HL-60/S4 treated with phorbol 12-myristate 13-acetate at 8.2 ng/mL for 4 days and 3 days (cell line): ENCODE results near the gene CARM1.
"Not testable (repeated sequence)": the region's sequence is repeated elsewhere in the genome, so short reads cannot be mapped to it uniquely, and the experiment has no call there.

Experiments used
- in situ Hi-C: fragments of 300-500 bp; cut with MboI; formaldehyde crosslinking; loops from 2 replicates; pipeline ENCODE4 v1.15.0; 2022; ENCODE audit warnings: low sequenced_read_pairs

Gene CARM1

GRCh38 chr19:10870955-10871603 lies at the start of gene CARM1:
CARM1 (plus strand) TSS chr19:10871553; CDS start chr19:10871703, 150 bp downstream.
- in situ Hi-C loops: no loop called here

DNA sequence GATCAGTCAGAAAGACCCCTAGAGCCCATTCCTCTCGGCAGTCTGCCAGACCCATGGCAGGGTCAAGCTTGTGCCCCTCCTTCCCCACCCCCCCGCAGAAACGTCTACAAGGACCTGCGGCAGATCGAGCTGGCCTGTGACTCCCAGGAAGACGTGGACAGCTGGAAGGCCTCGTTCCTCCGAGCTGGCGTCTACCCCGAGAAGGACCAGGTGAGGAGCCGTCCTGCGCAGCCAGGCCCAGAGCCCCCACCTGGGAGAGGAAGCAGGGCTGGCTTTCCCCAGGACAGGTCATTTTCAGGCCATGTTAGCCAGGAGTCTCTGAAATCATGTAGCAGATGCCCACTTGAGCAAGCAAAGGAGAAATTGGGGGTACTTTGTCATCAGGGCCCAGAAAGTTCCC lies 47.7 kb upstream of the CARM1 start:
- in situ Hi-C loops: no loop called here

DNA sequence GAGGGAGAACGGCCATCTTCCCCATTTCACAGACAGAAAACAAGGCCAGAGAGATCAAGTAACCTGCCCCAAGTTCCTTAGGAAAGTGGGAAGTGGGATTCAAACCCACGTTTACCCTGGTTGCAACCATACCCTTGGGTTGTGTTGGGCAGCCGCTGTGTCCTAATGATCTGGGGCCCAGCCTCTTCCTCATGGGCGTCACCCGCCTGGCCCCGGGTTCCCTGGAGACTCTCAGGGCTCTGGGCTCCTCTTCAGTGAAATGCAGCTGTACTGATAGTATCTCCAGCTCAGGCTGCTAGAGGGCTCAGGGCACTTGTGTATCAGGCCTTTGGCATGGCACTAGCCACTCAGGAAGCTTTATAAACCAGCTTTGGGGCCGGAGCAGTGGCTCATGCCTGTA lies 45.1 kb upstream of the CARM1 start:
- in situ Hi-C loops: no loop called here

DNA sequence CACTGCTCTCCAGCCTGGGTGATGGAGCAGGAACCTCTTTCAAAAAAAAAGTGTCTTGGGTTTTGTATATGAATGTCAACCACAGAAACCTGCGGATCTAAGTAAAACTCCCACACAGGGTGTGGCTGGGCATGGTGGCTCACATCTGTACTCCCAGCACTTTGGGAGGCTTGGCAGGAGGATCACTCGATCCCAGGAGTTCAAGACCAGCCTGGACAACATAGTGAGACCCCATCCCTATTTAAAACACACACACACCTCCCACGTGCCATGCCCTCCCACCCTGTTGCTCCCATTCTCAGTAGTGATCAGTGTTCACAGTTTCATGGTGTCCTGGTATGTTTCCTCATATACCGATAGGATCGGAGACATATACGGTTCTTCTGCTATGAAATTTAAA lies 44.5 kb upstream of the CARM1 start:
- in situ Hi-C loops: no loop called here

- in situ Hi-C loops: no loop called here
These were observed 42.2 kb upstream of the CARM1 start for GRCh38 chr19:10828981-10829821.

- in situ Hi-C loops: no loop called here
These were observed 41.4 kb upstream of the CARM1 start for GRCh38 chr19:10829967-10830366.

- in situ Hi-C loops: no loop called here
These were observed 41.0 kb upstream of the CARM1 start for GRCh38 chr19:10830370-10830769.

GRCh38 chr19:10830931-10831779 lies 40.2 kb upstream of the CARM1 start:
- in situ Hi-C loops: no loop called here

DNA sequence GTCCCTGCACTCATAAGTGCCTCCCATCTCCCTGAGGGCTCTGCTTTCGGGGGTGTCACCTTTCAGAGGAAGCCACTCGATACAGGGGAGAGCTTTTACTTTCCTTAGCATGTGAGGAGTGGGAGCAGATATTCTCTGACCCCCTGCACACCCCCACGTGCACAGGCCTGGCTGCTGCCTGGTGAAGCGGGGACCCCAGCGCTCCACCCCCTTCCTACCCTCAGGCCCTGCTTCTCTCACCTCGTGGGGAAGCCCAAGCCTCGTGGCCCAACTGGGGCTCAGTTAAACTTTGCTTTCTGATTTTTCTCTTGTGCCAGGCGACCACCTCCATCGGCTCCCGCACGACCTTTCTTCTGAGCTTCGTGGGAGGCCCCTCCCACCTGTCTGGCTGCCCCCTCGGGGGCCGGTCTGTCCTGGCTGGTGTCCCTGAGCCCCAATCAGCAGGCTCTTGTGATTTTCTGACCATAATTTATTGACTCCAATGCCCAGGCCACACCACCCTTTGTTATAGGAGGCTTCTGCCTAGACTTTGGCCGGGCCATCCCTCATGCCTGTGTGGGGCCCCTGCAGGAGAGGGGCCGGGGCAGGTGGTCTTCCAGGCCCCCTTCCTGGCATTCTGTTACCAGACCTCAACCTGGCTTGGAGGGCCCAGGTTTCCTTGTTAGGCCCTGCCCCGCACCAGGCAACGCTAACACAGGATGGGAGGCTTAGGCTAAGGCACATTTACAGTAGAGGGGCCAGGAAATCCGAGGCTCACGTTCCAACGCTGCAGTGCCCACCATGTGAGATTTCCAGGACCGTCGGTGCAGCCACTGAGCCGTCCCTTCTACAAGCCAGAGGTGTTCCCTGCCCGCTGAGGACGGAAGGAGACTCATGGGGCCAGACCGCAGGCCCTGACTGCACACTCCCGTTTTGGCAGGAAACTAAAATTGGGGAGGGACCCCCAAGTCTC lies 39.1 kb upstream of the CARM1 start:
- in situ Hi-C loops: no loop called here

DNA sequence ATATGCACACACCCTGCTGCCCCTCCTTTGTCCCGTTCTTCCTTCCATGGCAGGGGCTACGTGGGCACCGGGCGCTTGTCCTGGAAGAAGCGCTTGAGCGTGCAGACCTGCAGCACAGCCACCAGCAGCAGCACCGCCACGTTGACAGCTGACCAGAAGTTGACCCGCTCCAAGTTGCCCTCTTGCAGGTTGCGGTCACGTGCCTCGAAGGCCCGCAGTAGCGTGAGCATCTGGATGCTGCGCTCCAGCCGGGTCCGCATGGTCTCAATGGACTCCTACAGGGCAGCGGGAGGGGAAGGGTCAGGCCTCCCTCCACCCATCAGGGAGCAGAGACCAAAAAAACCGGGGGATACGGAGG lies 38.4 kb upstream of the CARM1 start:
- in situ Hi-C loops: no loop called here

- in situ Hi-C loops: no loop called here
These were observed 36.1 kb upstream of the CARM1 start for GRCh38 chr19:10835089-10835753.

DNA sequence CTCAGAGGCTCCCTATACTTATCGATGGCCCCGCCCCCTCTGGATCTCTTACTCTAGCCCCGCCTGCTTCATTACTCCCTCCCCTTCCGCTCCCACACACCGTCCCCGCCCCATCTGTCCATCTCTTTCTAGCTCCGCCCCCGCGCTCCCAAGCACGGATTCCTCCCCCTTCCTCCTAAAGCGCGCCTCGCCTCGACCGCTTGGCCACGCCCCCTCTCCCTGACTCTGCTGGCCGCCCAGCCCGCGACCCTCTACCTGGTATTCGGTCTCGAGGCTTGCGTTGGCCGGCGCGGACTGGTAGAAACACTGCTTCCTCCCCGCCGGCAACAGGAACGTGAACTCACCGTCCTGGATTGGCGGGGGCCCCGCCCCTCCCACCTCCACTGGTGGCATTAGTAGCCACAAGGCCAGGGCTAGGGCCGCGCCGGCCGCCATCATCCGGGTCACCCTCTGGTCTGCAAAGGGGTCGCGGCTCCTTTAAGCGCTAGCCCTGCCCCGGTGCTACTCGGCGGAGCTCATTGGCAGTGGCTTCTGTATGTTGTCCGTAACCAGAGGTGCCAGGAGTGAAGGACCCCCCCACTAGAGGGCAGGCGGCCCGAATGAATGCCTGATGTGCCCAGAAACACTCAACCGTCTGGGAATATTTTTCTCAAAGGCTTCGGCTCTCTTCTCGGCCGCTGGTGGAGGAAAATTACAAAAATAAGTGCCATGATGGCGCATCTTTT lies 35.4 kb upstream of the CARM1 start, which contains the start of gene TMED1:
TSS of gene TMED1 (minus strand) at position 459 of the 725 bp plus-strand sequence. CDS start at position 438, 21 bp downstream.
- in situ Hi-C loops: no loop called here

DNA sequence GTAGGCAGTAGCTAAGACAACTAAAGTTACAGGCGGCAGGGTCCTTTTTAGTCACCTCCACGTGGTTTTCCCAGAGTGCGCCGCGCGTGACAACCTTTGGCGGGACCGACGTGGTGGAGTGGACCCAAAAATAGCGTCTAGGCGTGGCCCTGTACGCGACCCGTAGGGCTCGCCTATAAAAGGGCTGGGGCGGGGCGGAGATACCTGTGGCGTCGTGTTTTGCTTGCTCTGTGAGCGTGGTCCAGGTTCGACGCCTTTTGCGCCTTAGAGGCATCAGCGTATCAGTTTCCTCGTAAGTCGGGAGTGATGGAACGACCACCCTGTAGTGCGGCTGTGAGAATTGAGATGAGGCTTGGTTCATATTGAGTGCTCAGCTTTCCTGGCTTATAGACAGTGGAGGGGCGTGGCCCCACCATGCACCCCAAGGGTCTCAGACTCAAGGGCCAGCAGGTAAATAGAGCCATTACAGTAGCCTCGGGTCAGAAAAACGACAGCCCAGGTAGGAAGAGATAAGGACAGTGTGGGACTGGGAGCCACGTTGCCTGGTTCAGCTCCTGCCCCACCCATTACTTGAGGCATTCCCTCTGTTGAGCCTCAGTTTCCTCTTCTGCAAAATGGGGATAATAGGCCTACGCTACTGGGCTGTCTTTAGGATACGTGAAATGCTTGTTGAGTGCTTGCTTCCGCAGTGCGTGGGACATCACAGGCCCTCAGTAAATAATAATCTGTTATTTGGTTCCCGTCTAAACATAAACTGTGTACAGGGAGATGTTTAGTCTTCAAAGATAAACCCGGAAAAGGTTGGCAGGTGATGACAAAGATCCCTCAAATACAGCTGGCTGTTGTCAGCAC lies 34.6 kb upstream of the CARM1 start:
- in situ Hi-C loops: no loop called here

DNA sequence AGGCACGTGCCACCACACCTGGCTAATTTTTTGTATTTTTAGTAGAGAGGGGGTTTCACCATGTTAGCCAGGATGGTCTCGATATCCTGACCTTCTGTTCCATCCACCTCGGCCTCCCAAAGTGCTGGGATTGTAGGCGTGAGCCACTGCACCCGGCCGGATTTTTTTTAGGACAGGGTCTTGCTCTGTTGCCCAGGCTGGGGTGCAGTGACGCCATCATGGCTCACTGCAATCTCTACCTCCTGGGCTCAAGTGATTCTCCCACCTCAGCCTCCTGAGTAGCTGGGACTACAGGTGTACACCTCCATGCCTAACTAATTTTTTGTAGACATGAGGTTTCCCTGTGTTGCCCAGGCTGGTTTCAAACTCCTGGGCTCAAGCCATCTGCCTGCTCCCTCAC lies 33.7 kb upstream of the CARM1 start:
- in situ Hi-C loops: not testable (repeated sequence)

- in situ Hi-C loops: no loop called here
These were observed 33.0 kb upstream of the CARM1 start for GRCh38 chr19:10838377-10838776.

GRCh38 chr19:10839114-10840050 lies 32.0 kb upstream of the CARM1 start:
- in situ Hi-C loops: no loop called here

- in situ Hi-C loops: no loop called here
These were observed 28.6 kb upstream of the CARM1 start for GRCh38 chr19:10842788-10843187.
